NB4 (cell line): Measurements from ENCODE around the gene CORO6.

Experiments used
- DNase-seq: peaks from one replicate; pipeline ENCODE4 v3.0.0; 2010; ENCODE audit warnings: low read depth
- H3K4me3 ChIP-seq: one replicate; pipeline ENCODE4 v1.5.1; 2011; ENCODE audit warnings: mild to moderate bottlenecking, low read depth, low read length, moderate library complexity
- MYC ChIP-seq: IDR thresholded peaks from 2 replicates; pipeline ENCODE4 v1.6.1; 2011; ENCODE audit warnings: low read depth, low read length
- POLR2A ChIP-seq: IDR thresholded peaks from 2 replicates; pipeline ENCODE4 v1.6.1; 2011; ENCODE audit warnings: mild to moderate bottlenecking; ENCODE audit not compliant: insufficient read length; ENCODE audit errors: extremely low read depth
- TF ChIP-seq, protein P1 (sequence below): IDR thresholded peaks from one replicate; pipeline ENCODE4 v1.5.1; 2012; ENCODE audit warnings: low read depth, low read length
- TF ChIP-seq, protein P2 (sequence below): IDR thresholded peaks from 2 replicates; pipeline ENCODE4 v1.6.1; 2011; ENCODE audit warnings: low read depth, low read length

CORO6 gene

DNA sequence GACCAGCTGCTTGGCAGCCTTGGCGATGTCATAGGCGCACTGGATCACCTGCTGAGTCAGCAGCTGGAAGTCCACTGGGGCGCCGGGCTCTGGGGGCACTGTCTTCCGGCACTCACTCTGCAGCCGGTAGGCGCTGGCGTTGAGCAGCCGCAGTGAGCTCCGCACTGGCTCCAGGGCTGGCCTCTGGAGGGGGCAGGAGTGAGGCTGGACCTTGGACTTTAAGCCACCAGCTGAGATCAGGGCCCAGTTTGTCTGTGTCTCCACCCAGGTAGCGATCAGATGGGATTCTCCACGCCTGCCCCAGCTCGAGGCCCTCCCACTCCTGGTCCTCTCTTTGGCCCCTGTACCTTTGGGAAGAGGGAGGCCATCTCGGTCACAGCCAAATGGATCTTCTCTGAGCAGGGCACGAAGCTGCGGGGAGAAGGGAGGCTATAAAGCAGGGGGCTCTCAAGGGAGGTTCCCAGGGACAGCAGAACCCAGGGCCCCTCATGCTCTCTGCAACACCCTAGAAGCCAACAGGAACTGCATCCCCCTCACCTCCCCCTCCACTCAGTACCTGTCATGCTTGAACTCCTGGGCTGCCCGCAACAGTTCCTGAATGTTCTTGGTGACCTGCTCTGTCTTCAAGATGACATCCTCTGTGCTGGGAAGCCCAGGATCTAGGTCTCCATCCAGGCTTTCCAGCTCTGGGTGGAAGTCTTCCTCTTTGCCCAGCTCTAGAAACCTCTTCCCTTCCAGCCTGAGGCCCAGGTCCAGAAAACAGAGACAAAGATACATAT lies 47.8 kb downstream of the CORO6 start:
- H3K4me3 ChIP-seq: no peak overlapping the region
- no peak for DNase-seq
- TF ChIP-seq, protein P1, sequence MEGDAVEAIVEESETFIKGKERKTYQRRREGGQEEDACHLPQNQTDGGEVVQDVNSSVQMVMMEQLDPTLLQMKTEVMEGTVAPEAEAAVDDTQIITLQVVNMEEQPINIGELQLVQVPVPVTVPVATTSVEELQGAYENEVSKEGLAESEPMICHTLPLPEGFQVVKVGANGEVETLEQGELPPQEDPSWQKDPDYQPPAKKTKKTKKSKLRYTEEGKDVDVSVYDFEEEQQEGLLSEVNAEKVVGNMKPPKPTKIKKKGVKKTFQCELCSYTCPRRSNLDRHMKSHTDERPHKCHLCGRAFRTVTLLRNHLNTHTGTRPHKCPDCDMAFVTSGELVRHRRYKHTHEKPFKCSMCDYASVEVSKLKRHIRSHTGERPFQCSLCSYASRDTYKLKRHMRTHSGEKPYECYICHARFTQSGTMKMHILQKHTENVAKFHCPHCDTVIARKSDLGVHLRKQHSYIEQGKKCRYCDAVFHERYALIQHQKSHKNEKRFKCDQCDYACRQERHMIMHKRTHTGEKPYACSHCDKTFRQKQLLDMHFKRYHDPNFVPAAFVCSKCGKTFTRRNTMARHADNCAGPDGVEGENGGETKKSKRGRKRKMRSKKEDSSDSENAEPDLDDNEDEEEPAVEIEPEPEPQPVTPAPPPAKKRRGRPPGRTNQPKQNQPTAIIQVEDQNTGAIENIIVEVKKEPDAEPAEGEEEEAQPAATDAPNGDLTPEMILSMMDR: no peak
- TF ChIP-seq POLR2A (no peak), MYC (no peak)
- TF ChIP-seq, protein P2, sequence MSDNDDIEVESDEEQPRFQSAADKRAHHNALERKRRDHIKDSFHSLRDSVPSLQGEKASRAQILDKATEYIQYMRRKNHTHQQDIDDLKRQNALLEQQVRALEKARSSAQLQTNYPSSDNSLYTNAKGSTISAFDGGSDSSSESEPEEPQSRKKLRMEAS: no peak

DNA sequence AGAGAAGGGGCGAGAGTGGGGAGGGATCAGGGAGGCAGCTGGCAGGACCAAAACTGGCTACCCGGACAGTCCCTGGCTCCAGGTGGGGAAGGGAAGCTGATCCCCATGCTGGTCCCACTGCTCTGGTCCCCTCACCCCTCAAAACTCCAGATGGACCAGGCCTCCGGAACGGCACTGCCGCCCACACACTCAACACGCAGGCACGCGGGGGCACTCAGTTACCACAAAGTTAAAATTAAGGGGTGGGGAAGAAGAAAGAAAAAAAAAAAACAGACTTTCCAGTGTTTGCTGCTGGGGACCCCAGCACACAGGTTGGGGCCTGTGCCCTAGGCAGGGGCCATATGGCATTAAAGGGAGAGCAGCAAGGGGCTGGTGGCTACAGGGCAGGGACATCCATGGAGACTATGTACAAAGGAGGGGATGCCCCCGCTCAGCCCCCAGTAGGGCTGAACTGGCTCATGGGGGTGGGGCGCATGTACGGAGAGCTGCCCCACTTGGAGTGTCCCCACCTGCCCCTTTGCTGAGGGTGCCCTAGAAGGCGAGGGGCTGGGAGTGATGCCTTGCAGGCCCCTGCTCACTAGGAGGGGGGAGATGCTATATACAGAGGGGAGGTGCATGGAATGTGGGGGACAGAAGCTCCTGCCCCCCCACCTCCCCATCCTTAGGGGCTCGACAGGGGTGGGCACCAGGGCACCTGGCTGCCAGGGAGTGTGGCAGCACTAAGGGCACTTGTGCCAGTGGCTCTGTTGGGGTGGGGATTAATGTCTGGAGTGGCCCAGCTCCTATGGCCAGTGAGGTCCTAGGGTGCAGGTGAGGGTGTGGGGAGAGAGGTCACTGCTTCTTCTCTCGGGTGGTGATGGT lies 48.6 kb downstream of the CORO6 start:
- no peak overlapping the region for H3K4me3 ChIP-seq
- no peak for DNase-seq
- TF ChIP-seq, protein P2: no peak

DNA sequence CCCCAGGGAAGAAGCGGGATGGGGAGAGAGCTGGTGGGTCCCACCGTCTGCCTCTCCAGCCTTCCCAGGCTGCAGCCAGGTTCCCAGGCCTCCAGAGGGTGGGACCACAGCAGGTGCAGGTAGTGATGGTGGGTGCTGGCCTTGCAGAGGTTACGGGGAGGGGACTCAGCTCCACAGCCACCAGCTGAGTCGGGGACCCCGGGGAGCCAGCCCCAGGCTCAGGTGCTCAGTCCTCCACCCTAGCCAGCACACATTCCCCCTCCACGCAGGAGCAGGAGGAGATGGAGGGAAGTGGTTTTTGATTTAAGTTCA lies 49.2 kb downstream of the CORO6 start:
- TF ChIP-seq, protein P2: no peak
- no peak for TF ChIP-seq POLR2A
- TF ChIP-seq, protein P1: no peak
- no peak for TF ChIP-seq MYC
- DNase-seq: no peak
- no peak overlapping the region for H3K4me3 ChIP-seq

DNA sequence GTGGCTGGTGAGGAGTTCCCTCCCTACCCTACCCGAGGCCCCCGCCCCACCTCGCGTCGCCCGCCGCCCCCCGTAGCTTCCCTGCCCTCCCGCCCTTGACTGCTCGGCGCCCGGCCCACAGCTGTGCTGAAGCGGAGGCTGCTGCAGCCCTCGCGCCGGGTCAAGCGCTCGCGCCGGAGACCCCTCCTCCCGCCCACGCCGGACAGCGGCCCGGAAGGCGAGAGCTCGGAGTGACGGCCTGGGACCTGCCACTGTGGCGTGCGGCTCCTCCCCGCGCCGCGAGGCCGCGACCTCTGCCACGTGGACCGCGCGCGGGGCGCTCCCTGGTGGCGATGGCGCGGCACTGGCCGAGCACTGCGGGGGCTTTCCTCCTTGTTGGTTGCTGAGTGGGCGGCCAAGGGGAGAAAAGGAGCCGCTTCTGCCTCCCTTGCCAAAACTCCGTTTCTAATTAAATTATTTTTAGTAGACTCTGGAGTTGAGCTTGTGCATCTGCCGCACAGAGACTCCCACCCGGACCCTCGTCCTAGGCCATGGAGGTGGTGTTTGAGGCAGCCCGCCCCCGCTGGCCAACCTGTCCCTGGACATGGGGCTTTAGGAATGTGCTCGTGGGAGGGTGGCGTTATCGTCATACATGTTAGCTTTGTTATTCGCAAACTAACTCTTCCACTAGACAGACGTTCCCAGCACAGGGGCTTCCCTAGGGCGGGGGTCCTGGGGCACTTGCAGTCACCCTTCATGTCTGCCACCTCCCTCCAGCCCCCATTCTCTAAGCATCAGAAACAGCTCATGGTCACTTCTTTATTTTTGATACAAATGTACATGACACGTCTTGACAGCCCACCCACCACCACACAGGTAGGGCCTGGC lies 49.8 kb downstream of the CORO6 start:
- H3K4me3 ChIP-seq: no peak overlapping the region
- TF ChIP-seq MYC (no peak), POLR2A (no peak)
- TF ChIP-seq, protein P2: no peak
- TF ChIP-seq, protein P1: no peak
- no peak for DNase-seq

DNA sequence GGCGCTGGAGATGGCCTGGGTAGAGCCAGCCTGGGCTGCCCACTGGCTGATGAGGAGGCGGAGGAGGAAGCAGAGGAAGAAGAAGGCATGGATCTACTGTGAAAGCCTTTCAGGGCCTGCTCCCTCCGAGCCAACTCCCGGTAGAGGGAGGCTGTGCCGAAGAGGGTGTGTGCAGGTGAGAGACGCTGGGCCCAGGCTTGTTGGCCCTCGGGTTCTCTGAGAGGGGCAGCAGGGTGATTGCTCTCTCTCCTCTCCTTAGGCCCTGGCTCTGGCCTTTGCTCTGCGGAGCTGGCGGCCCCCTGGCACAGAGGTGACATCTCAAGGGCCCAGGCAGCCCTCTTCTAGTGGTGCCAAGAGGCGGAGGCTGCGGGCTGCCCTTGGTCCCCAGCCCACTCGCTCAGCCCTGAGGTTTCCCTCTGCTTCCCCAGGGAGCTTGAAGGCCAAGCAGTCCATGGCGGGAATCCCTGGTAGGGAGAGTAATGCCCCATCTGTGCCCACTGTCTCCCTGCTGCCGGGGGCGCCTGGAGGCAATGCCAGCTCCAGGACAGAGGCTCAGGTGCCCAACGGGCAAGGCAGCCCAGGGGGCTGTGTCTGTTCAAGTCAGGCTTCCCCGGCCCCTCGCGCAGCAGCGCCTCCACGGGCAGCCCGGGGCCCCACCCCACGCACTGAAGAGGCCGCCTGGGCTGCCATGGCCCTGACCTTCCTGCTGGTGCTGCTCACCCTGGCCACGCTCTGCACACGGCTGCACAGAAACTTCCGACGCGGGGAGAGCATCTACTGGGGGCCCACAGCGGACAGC lies 50.6 kb downstream of the CORO6 start:
- no peak overlapping the region for H3K4me3 ChIP-seq
- peak; percentile 7 for DNase-seq
- TF ChIP-seq MYC (no peak), POLR2A (no peak)
- TF ChIP-seq, protein P2: no peak
- TF ChIP-seq, protein P1: no peak
